Measurements from ENCODE around the gene RAP1GAP2.
"Not testable (repeated sequence)": the region's sequence is repeated elsewhere in the genome, so short reads cannot be mapped to it uniquely, and the experiment has no call there.

The RAP1GAP2 gene

DNA sequence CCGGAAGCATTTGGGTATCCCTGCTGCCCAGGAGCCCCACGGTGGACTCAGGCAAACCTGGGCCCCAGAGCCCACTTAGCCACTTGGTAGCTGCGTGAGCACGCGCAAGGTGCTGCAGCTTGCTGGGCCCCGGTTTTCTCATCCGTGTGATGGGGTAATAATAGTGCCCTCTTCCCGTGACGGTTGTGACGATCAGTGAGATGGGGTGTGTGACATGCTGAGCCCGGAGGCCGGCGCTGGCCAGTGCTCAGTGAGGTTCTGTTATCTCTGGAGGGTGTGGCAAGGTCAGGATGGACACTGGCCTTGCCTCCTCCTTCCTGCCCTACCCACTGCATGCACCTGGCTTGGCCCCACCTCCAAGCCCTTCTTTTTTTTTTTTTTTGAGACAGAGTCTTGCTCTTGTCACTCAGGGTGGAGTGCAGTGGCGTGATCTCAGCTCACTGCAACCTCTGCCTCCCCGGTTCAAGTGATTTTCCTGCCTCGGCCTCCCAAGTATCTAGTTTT, 82.6 kb downstream of the RAP1GAP2 start:
- DNase-seq (ENCODE audit: insufficient read length, low spot score) (no peak), FAIRE-seq (no peak)

DNA sequence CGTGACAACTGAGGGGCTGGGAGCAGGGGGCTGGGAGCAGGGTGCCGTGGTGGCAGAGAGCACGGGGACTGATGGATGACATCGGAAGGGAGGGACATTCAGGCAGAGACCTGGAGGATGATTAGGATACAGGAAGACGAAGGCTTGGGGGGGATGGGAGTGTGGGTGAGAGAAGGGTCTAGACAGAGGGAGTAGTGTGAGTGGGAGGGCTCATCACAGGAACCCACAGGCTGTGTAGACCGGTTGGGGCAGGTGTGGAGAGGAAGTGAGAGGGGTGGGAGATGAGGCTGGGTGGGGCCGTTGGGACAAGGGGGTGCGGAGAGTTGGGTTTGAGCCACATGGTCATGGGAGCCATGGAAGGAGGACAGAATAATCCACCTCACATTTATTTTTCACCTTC, 83.8 kb downstream of the RAP1GAP2 start:
- DNase-seq (ENCODE audit: insufficient read length, low spot score) (no peak), FAIRE-seq (no peak)

DNA sequence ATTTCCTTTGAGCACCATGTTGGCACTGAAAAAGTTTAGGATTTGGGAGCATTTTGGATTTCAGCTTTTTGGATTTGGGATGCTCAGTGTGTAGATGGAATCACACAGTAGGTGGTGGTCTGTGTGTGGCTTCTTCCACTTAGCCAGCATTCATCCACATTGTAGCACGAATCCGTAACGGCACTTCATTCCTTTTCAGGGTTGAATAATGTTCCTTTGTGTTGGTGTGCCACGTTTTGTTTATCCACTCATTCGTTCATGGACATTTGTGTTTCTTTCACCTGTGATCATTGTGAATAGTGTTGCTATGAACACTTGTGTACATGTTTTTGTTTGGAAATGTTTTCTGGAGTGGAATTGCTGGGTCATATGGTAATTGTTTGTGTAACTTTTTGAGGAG, 85.1 kb downstream of the RAP1GAP2 start:
- no peak for DNase-seq (ENCODE audit: insufficient read length, low spot score)
- FAIRE-seq = peak; percentile 16

DNA sequence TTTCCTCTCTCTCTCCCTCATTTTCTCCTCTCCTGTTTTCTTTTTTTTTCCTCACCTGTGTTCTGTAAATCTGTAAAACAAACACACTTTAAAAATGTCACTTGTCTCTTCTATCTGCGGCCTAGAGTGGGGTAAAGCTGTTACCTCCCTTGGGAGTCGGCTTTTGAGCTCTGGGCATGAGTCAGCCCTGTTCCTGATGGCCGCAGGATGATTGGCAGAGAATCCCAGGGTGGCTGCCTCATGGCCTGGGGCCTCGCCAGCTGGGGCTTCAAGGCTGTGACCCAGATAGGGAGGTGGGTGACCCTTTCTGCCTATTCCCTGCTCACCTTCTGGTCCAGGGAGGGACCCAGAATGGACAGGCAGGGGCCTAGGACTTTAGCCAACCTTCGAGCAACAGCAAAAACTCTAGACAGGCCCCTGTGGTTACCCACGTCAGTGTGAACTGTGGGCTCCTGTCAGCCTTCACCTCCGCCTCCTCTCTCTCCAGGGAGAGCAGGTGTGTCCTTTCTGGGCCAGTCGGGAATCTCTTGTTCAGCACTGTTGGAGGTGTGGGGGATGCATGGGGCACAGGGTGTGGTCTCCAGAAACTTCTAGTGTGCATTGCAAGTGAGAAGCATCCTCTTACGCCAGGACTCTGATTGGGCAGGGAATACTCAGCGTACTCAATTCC, 87.4 kb downstream of the RAP1GAP2 start:
- DNase-seq (ENCODE audit: insufficient read length, low spot score) = peak; percentile 77

DNA sequence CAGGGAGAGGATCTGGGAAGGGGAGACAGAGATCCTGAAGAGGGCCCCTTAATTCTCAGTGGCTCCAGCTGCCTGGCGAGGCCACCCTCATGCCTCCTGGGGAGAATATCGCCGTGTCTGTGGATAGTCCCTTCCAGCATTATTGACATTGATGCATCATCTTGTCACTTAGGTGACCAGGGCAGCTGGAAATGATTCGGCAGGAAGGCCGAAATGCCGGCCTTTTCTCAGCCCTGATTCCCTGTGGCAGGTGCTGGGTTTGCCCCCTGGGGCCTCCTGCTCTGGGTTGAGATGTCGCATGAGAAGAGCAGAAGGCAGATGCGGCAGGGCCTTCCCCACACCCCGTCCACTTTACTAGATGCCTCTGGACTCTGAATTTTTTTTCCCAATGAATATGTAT, 89.5 kb downstream of the RAP1GAP2 start:
- FAIRE-seq = no peak
- no peak for DNase-seq (ENCODE audit: insufficient read length, low spot score)

More for the DNA sequence above, 87.4 kb downstream of the RAP1GAP2 start:
- FAIRE-seq = peak; percentile 90

DNA sequence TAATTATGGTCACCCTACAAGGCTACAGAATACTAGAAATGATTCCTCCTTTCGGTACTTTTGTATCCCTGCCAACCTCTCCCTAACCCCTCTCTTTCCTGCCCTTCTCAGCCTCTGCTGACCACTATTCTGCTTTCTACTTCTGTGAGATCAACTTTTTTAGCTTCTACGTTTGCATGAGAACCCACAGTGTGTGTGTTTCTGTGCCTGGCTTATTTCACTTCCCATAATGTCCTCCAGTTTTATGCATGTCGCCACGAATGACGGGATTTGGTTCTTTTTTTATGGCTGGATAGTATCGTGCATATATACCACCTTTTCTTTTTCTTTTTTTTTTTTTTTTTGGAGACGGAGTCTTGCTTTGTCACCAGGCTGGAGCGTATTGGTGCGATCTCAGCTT, 92.1 kb downstream of the RAP1GAP2 start:
- no peak for DNase-seq (ENCODE audit: insufficient read length, low spot score)
- no peak for FAIRE-seq

DNA sequence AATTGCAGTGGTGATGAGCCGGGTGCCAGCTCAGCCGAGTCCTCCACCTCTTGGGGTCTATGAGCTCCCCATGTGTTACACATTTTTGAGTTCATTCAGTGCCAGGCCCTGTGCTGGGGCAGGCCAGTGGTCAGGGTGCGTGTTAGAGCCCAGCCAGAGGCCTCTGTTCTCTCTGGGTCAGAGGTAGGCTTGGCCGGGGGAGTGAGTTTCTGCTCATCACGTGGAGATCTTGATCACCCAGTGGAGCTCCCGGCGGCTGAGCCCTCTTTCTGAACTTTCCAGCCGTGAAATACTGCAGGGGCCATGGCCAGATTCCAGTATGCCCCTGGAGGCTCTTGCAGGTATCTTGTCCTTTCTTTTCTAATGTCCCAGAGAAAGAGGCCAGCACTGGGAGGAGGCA, 93.0 kb downstream of the RAP1GAP2 start:
- FAIRE-seq (no peak), DNase-seq (ENCODE audit: insufficient read length, low spot score) (no peak)

DNA sequence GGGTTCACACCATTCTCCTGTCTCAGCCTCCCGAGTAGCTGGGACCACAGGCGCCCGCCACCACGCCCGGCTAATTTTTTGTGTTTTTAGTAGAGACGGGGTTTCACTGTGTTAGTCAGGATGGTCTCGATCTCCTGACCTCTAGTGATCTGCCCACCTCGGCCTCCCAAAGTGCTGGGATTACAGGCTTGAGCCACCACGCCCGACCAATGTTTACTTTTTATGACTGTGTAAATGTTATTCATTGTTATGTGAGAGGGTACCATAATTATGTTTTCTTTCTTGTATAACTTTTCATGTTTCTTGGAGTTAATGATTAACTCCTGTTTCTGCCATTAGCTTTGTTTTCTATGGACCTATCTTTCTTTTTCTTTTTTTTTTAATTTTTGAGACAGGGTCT, 94.5 kb downstream of the RAP1GAP2 start:
- not testable (repeated sequence) for DNase-seq (ENCODE audit: insufficient read length, low spot score); FAIRE-seq

DNA sequence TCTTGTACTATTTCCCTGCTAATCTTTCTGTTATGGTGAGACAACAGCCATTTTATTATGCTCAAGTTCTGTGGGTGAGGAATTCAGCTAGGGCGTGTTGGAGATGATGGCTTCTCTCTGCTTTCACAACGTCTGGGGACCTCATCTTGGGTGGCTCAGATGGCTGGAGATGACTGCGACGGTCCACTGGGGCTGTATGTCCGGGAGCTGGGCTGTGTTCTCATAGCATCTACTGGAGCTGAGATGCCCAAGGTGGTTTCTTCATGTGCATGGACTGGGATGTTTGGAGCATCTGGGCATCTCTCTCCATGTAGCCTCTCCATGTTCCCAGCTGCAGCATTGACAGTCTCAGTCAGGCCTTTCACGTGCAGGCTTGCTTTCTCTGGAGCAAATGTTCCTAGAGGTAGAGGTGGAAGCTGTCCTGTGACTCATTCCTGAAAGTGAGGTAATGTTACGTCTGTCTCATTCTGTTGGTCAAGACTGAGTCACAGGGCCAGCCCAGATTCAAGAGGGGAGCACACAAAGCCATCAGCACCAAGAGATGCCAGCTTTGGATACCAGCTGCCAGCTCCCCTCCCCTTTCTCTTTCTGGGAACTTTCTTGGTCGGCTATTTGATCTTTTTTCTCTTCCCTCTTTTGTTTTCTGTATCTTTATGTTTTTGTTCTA, 96.2 kb downstream of the RAP1GAP2 start:
- FAIRE-seq = peak; percentile 97
- DNase-seq (ENCODE audit: insufficient read length, low spot score) = peak; percentile 96

DNA sequence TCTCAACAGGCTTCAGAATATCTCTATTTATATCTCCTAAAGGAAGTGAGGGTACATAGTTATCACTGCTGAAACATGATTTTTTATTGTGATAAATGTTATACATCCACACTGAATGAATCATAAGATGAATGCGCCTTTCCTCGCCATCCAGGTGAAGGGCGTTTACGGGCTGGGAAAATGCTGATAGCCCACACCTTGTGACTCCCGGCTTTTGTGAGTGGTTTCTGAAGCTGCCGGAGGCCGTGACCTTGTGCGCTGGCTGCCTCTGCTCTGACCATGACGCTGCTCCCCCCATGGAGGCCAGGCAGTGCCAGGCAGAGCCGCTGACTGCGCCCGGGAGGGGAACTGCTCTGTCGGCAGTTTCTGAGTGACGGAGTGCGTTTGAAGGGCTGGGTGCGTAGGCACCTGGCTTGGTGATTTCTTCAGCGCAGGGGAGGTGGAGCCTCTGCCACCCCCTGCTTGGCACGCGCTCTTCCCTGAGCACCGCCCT, 97.2 kb downstream of the RAP1GAP2 start:
- FAIRE-seq = no peak
- no peak for DNase-seq (ENCODE audit: insufficient read length, low spot score)

DNA sequence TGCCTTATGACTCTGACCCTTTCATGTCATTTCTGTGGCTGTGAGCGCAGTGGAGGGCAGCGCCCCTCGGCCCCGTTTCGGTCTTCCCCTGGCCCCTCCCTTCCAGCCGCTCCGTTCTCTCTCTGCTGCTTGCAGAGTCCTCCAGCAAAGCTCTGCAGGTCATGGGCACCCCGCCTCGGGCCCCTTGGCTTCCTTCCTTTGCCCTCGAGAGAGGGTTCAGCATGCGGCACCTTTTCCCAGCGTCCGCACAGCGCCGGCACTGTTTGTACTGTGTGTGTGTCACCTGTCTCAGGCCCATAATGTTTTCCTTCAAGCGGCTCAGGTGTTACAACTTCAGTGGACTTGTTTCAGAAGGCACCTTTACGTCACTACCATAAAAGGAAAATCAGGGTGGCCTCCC, 98.5 kb downstream of the RAP1GAP2 start:
- no peak for FAIRE-seq
- DNase-seq (ENCODE audit: insufficient read length, low spot score) = no peak

DNA sequence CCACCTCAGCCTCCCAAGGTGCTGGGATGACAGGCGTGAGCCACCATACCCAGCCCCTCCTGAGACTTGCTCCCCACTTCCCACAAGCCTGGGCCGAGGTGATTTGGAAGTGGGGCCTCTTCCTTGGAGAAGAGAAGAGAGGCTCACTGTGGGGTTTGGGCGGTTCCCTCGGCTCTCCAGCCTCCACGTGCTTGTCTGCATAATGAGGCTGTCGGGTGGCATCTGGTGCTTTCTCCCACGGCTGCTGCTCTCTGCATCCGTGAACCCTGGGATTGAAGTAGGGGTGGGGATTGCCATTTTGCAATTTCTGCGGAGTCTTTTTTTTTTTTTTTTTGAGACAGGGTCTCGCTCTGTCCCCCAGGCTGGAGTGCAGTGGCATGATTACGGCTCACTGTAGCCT, 101.4 kb downstream of the RAP1GAP2 start:
- no peak for DNase-seq (ENCODE audit: insufficient read length, low spot score)
- FAIRE-seq = no peak

DNA sequence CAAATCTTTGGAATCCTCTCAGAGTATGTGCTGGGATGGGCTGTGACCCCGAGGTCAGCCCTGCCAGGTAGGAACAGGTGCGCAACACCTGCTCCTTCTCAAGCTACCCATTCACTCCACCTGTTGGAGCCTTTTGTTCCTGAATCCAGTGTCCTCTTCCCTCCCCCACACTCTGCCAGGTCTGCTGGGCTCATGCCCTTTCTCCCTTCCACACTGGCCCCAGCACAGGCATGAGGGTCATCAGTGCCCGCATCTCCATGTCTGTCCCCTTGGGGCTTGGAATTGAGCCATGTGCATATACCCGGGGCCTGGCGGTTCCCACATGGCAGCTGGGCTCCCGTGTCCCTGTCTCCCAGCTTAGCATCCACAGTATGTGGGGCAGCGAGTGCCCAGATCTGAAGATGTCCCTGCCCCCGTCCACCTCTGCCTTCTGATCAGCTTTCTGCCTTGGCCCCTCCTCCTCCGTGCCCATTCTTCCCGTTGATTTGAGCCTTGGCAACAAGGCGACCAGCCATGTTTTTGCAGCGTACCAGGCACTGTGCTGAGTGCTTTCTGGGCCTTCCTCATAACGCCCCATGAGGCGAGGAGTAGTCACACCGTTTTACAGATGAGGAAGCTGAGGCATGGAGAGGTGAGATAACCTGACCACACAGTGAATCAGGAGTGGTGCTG, 102.2 kb downstream of the RAP1GAP2 start:
- FAIRE-seq = peak; percentile 13
- DNase-seq (ENCODE audit: insufficient read length, low spot score) = no peak

DNA sequence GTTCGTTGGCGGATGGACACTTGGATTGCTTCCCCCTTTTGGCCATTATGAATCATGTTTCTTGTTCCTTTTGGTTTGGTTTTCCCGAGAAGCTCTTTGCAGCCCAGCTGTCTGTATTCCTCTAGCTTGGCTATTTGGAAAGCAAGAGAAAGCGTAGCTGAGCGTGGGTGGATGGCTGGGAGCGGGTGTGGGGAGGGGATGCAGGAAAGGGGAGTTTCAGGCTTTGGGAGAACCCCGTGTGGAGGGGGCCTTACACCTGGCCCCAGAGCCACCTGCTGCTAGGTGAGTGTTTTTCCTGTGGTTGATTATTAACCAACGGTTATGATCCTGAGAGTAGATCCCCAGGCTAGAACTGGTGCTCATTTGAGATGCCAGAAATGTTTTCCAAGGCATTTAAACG, 103.7 kb downstream of the RAP1GAP2 start:
- DNase-seq (ENCODE audit: insufficient read length, low spot score) (no peak), FAIRE-seq (no peak)

DNA sequence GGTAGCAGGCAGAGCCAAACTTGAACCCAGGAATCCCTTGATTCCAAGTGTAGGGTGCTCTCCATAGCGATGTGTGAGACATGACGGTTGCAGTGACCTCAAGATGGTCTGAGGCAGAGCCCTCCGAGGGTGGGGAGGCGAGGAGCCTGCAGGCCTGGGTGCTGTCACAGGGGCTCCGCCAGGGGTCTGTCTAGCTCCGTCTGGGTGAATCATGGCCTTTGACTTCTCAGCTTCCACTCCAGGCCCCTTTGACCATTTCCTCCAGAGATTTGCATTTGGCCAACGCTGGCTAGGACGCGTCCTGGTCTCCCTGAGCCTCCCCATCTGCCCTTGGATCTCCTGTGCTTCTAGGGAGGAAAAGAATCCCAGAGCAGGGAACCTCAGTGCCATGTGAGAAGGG, 104.6 kb downstream of the RAP1GAP2 start:
- FAIRE-seq (no peak), DNase-seq (ENCODE audit: insufficient read length, low spot score) (no peak)

DNA sequence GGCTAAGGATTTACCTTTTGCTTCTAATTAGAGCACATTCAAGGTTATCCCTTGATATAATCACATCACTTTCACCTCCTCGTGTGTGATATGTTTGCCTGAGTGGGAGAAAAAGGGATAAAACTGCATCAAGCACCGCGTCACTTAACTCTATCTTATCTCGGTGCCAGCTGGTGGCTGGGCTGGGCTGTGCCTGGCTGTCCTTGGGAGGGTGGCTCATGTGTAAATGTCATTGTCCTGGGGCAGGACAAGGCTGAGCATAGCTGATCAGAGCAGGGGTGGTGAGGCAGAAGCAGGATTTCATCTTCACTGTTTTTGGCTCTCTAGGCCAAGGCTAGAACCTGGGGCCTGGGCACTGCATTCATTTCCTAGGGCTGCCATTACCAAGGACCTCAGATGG, 105.3 kb downstream of the RAP1GAP2 start:
- no peak for DNase-seq (ENCODE audit: insufficient read length, low spot score)
- no peak for FAIRE-seq

DNA sequence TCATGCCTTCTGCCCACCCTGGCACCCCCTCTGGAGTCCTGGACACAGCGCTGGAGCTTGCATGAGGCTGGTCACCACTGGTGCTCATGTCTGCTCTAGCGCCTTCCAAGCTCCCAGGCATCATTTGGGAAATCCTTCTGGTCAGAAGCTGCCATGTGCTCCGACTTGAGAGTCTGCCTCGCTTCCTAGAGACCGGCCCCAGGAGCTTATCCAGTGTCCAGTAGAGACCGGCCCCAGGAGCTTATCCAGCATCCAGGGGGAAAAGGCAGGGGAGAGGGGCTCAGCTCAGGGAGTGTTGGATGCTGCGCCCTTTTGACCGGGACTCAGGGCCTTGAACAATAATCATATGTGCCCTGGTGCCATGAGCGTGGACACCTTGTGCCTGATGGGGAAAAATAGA, 106.3 kb downstream of the RAP1GAP2 start:
- DNase-seq (ENCODE audit: insufficient read length, low spot score) (no peak), FAIRE-seq (no peak)

DNA sequence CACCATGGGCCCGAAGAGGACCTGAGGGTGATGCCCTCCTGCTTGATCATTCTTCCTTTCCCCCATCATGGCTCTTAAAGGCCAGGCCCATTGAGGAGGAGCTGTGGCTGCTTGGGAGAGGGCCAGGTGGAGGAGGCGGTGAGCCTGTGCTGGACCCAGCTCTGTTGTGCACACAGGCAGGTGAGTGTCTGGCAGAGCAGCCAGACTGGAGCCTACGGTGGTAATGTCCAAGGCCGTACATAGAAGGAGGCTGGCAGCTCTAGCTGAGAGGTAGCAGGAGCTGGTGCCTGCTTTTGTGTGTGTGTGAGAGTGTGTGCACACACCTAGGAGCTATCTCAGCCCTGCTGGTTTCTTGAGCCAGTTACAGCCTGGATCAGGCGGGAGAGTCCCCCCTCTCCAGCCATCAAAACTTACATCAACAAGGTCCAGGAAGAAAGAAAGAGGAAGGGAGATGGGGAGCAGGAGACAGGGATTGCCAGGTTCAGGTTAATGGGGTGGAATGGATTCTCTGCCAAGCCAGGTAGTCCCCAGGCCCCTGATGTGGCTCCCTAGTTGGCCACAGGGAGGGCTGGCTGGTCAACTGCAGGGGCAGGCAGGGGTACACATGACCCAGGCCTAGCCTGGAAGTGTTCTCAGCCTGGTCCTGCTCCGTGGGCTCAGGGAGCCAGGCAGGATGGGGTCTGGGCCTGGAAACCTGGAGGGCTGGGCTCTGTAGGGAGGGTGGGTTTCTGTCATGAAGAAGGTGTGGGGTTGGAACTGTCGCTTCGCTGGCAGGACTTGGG, 107.1 kb downstream of the RAP1GAP2 start:
- no peak for FAIRE-seq
- no peak for DNase-seq (ENCODE audit: insufficient read length, low spot score)

DNA sequence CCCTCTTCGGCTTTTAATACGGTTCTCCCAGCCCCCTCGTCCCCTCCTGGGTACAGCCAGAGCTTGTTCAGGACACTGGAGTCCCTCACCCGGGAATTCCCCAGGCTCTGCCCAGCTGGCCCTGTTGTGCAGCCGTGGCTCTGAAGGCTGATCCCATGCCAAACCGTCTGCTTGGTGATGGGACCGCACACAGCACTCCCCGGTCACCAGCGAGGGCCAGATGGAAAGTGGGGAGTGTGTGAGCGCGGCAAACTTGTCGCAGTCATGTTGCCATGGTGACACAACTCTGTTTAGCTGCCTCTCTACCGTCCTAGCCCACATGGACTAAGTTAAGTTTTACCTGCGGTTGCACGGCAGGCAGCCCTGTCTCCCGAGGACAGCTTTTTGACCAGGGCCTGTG, 107.9 kb downstream of the RAP1GAP2 start:
- DNase-seq (ENCODE audit: insufficient read length, low spot score) = no peak
- FAIRE-seq = no peak

DNA sequence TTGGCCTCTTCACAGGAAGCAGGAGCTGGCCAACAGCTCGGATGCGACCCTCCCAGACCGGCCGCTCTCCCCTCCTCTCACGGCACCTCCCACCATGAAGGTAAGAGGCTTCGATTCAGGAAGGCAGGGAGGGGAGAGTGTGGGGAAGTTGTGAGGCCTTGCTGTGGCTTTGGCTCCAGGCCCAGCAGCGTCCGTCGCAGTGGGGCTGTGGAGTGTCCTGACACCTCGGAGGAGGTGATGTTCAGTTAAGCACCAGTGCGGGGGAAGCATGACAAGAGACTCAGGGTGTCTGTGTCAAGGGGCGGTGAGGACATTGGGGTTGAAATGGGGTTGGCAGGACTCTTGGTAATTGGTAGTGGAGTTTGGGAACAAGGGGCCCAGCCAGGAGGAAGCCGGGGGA, 109.0 kb downstream of the RAP1GAP2 start:
- no peak for FAIRE-seq

More for the DNA sequence above, 109.0 kb downstream of the RAP1GAP2 start:
- no peak for DNase-seq (ENCODE audit: insufficient read length, low spot score)

Data from HTR-8/SVneo (cell line).